Mucosa of stomach (tissue), 1 donor: Measurements from ENCODE around the gene AAR2.

Experiments used
- H3K27me3 ChIP-seq: one replicate; pipeline ENCODE4 v1.7.0; 2013; ENCODE audit warnings: mild to moderate bottlenecking, low read length; ENCODE audit not compliant: control insufficient read depth, insufficient read depth
- H3K36me3 ChIP-seq: one replicate; pipeline ENCODE4 v1.7.0; 2013; ENCODE audit warnings: low read length; ENCODE audit not compliant: control insufficient read depth, insufficient read depth
- H3K4me1 ChIP-seq: one replicate; pipeline ENCODE4 v1.7.0; 2013; ENCODE audit warnings: mild to moderate bottlenecking, low read length; ENCODE audit not compliant: control insufficient read depth, insufficient read depth
- H3K4me3 ChIP-seq: one replicate; pipeline ENCODE4 v1.7.0; 2013; ENCODE audit warnings: low read length
- H3K9ac ChIP-seq: one replicate; pipeline ENCODE4 v1.7.0; 2013; ENCODE audit warnings: mild to moderate bottlenecking, low read length, moderate library complexity
- H3K9me3 ChIP-seq: one replicate; pipeline ENCODE4 v1.7.0; 2013; ENCODE audit warnings: mild to moderate bottlenecking, low read length, moderate library complexity; ENCODE audit not compliant: control insufficient read depth
- donor health status: Pancreatic carcinoma.

Gene AAR2

DNA sequence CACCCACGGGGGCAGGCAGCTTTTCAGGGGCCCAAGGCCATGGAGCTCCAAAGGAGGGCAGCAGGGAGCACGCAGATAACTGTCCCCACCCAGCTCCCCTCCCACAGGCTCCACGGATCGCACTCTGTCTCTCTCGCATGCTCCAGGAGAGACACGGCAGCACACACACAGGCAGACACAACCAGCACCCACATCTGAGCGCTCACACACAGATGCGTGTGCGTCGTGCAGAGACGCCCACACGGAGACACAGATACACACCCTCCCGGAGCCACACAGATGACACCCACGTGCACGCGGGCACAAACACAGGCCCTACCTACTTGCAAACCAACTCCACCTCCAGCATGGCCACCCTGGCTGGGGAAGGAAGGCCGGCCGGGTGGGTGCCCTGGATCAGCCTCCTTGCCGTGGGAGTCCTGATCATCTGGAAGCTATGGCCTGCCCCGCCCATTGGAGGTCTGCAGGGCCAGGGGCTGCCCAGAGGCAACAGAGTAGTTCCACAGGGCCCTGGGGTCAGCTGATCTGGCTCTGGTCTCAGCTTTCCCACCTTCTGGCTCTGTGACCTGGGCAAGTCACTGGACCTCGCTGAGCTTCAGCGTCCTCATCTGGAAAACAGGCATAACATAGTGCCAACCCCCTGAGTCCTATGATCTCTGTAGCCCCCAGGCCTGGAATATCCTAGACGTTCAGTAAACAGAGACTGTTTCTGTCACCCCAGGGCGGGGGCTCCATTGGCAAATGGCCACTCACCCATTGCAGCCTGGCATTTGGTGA, 31.5 kb downstream of the AAR2 start:
- no peaks in the 10 kb centered on the region for H3K9me3 ChIP-seq
- H3K4me1 ChIP-seq, result no peaks in the 10 kb centered on the region
- H3K27me3 ChIP-seq, result no peaks in the 10 kb centered on the region
- no peak overlapping the region for H3K9ac ChIP-seq
- H3K4me3 ChIP-seq, result no peak overlapping the region
- H3K36me3 ChIP-seq, result no peaks in the 10 kb centered on the region

DNA sequence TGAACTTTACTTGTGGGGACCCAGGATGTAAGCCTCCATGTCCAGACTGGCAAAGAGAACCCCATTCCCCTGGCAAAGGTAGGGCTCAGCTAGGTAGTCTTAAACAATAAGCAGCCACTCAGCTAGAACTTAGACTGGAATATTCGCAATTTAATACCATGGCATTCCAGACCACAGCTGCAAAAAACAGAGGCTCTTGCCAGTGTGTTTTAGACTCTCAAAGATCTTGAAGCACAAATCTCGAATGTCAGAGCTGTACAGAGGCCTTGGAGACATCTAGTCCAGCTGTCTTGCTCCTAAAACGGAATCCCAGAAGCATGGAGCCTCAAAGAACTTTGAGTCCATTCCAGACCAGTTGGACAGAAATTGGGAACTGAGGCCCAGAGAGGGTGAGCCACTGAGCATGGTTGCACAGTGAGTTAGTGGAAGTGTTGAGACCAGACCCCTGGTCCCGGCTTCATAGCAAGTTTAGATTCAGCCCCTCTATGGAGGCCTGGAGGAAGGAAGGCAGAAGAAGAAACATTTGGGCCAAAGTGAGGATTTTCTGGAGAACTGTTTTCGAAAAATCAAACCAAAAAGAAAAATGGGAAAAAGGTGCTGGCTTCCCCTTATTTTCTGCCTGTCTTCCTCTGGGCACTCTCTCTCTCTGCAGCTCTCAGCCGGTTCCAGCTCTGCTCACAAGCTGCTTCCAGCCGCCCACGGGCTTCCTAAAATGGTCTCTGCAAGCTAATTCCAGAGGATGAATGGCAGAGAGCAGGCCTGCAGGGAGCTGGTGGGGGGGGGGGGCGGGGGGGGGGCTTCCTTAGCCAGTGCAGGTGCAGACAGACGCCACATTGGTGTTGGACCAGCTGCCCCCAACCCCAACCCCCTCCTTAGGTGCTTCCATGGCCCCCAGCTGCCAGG, 32.4 kb downstream of the AAR2 start:
- Histone ChIP-seq H3K36me3 (no peaks in the 10 kb centered on the region), H3K9ac (no peak overlapping the region), H3K9me3 (no peaks in the 10 kb centered on the region), H3K4me3 (no peak overlapping the region), H3K27me3 (peaks cover 1% of the 10 kb centered on the region), H3K4me1 (no peaks in the 10 kb centered on the region)

DNA sequence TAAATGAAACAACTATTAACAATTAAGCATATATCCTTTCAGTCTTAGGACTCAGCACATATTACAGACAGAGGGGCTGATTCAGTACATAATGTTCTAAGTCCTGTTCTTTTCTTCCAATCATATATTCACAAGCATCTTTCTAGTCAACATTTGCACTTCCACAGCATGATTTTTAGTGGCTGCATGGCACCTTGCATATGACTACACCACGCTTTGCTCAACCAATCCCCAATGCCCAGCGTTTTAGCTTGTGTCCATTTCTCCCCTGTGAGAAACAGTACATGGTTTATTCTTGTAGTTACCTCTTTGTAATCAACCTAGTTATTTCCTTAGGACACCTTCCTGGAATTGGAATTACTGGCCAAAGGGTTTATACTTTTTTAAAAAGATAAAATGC, 33.2 kb downstream of the AAR2 start:
- H3K27me3 ChIP-seq, result peaks cover 8% of the 10 kb centered on the region
- no peak overlapping the region for H3K9ac ChIP-seq
- H3K4me1 ChIP-seq, result no peaks in the 10 kb centered on the region
- no peaks in the 10 kb centered on the region for H3K36me3 ChIP-seq
- H3K9me3 ChIP-seq, result no peaks in the 10 kb centered on the region
- no peak overlapping the region for H3K4me3 ChIP-seq

DNA sequence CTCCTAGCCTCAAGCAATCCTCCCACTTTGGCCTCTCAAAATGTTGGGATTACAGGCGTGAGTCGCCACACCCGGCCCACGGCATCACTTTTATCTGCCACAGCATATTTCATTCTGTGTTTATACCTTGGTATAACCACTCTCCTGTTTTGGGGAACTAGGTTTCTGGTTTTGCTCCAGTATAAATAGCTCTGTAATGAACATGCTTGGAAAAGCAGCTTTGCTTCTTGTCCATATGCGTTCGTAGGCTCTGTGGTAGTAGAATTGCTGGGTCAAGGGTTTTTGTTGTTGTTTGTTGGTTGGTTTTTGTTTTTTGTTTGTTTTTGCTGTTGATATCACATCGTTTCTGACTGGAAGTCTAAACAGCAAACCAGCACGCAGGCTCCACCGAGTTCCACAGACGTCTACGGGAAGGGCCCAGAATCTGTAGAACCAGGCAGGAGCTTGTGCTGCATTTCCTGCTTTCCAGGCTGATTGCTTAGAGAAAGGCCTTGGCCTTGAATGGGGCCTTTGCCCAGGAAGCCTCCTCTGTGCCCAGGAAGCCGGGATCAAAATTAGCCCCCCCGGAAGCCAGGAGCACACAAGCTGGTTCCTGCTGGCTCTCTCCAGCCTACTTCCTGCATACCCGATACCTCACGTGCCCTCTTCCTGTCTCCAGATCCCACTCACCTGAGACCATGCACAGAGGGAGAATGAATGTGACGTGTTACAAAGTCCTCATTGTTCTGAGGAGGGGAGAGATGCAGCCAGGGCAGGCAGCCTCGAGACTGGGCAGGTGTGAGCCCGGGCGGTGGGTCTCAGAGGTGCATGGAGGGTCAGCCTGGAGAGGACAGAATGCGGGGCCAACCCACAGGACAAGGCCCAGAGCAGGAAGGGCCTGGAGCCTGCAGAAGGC, 34.7 kb downstream of the AAR2 start:
- Histone ChIP-seq H3K9ac (no peak overlapping the region), H3K9me3 (no peaks in the 10 kb centered on the region), H3K27me3 (peaks cover 8% of the 10 kb centered on the region), H3K36me3 (no peaks in the 10 kb centered on the region), H3K4me3 (no peak overlapping the region), H3K4me1 (no peaks in the 10 kb centered on the region)

DNA sequence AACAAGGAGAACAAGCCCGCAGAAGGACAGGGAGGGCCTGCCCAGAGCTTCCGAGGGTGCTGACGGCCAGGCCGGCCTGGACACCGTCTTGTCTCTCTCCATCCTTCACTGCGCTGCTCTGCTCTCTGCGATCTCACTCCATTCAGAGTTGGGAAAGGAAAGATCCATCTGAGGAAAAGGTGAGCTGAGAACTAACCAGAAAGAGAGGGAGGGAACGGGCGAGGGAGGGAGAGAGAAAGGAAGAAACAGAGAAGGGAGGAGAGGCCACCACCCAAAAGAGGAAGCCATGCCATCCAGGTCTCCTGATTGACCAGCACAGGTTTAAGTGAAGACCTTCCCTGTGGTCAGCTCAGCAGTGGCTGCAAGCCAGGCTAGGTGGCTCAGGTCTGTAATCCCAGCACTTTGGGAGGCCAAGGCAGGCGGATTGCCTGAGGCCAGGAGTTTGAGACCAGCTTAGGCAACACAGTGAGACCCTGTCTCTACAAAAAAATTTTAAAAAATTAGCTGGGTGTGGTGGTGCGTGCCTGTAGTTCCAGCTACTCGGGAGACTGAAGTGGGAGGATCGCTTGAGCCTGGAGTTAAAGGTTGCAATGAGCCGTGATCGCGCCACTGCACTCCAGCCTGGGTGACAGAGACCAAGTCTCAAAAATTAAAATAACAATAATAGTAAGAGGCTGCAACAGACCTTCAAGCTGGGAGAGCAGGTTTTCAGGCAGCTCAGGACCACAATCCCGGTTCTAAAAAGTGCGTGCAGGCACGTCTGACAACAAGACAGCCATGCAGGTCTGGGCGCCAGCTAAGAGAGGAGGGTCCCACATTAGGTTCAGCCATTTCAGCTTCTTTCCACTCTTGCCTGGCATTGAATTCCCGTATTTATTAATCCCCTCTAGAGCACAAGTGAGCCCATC, 35.6 kb downstream of the AAR2 start:
- Histone ChIP-seq H3K36me3 (no peaks in the 10 kb centered on the region), H3K27me3 (peaks cover 8% of the 10 kb centered on the region), H3K4me1 (no peaks in the 10 kb centered on the region), H3K4me3 (no peak overlapping the region), H3K9ac (no peak overlapping the region), H3K9me3 (no peaks in the 10 kb centered on the region)

DNA sequence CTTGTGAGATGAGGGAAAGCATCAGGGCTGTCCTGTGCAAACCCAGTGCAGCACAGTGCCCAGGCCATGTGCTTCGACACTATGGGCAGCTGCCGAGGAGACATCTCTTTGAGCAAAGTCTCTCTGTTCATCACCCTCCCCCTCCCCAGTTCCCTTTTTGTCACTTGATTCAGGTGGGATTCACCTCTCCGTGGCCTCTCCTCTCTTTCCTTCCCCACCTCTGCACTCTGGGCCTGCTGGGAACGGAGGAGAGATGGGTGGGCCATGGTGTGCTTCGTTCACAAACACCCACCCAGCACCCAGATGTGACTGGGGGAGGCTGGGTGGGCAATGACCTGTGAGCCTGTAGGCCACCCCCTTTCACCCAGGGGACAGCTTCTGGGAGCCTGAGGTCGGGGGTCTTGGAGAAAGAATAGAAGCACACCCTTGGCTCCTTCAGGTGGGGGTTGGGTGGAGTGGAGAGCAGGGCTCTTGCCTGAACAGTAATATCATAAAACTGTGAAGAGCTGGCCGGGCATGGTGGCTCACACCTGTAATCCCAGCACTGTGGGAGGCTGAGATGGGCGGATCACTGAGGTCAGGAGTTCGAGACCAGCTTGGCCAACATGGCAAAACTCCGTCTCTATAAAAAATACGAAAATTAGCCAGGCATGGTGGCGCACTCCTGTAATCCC, 36.4 kb downstream of the AAR2 start:
- no peak overlapping the region for H3K4me3 ChIP-seq
- H3K36me3 ChIP-seq, result no peaks in the 10 kb centered on the region
- H3K4me1 ChIP-seq, result no peaks in the 10 kb centered on the region
- H3K9me3 ChIP-seq, result no peaks in the 10 kb centered on the region
- no peak overlapping the region for H3K9ac ChIP-seq
- peaks cover 8% of the 10 kb centered on the region for H3K27me3 ChIP-seq

DNA sequence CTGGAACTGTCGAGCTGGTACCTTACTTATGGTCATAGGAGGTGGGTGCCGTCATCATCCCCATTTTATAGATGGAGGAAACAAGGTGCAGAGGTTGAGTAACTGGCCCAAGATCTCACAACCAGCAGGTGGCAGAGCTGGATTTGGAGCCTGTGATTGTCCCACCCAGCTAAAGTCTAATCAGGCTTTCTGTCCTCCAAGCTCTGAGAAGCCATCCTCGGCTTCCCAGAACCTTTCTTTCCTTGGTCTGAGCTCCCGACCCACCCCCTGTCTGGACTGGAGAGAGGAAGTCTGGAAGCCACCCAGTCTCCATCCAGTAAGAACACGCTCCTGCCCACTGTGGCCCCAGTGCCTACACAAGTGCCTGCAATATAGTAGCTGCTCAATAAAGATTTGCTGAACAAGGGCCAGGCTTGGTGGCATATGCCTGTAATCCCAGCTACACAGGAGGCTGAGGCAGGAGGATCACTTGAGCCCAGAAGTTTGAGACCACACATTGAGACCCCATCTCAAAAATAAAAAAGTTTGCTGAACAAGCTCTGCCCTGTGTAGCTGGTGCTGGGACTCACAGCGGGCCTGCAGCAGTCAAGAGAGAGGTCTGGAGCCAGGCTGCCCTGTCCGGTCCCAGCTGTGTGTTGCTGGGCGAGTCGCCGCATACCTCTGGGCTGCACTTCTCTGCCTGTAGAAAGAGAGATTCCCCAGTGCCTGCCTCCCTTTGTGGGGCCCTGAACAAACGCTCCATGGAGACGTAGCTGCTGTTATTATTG, 37.3 kb downstream of the AAR2 start:
- H3K27me3 ChIP-seq, result peaks cover 8% of the 10 kb centered on the region
- no peaks in the 10 kb centered on the region for H3K36me3 ChIP-seq
- H3K9ac ChIP-seq, result no peak overlapping the region
- H3K9me3 ChIP-seq, result no peaks in the 10 kb centered on the region
- no peaks in the 10 kb centered on the region for H3K4me1 ChIP-seq
- H3K4me3 ChIP-seq, result no peak overlapping the region

DNA sequence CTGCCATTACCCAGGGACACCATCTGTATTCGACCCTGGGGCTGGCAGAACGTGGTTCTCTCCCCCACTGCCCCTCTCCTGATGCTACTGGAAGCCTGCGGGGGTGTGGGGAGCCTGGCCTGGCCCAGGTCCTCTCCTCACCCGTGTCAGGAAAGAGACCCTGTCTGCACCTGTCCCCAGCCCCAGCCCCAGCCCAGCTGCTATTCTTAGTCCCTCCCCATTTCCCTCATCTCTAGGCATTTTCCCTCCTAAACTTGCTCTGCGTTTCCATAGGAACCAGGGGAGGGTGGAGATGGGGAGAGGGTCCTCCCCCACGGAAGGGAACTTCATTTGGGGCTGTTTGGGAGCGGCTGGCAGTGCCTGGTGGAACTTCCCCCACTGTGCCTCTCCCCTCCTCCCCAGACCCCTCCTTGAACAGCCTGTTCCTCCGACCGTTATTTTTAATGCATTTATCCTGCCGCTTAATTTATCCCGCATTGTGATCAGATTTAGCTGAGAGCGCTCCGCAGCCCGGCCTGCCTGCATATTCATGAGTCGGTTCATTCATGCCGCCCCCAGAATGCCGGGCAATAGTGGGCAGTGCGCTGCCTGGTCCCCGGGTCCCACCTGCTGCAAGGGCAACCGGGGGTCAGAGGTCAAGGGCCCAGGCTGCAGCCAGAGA, 38.0 kb downstream of the AAR2 start:
- Histone ChIP-seq H3K4me1 (no peaks in the 10 kb centered on the region), H3K4me3 (no peak overlapping the region), H3K36me3 (no peaks in the 10 kb centered on the region), H3K9me3 (no peaks in the 10 kb centered on the region), H3K9ac (no peak overlapping the region), H3K27me3 (peaks cover 9% of the 10 kb centered on the region)

DNA sequence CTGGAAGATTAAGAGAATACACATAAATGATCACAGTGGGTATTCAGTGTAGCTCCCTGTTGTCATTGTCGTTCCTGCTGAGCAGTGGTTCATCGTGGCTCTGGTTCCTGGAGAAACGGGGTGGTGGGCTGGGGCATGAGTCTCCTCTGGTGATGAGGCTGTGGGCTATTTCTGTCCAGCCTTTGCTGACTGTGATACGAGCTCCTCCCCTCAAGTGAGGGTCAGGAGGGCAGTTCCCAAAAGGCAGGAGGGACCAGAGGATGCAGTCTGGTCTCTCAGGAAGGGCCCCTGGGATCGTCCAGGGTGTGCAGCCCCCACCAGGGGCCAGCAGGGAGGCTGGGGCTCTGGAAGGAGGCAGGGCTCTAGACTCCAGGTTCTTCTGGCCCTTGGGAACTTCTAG, 38.7 kb downstream of the AAR2 start:
- Histone ChIP-seq H3K9ac (no peak overlapping the region), H3K27me3 (peaks cover 12% of the 10 kb centered on the region), H3K36me3 (no peaks in the 10 kb centered on the region), H3K4me3 (no peak overlapping the region), H3K4me1 (no peaks in the 10 kb centered on the region), H3K9me3 (no peaks in the 10 kb centered on the region)
